A673 (cell line): ENCODE results near the gene SPTLC3.

Experiments used
- CTCF ChIP-seq: fragments of 300-800, 200-600 bp; sonication (generic); conservative IDR thresholded peaks from 2 replicates; pipeline ENCODE4 v1.5.1; 2017; ENCODE audit warnings: low read depth, mild to moderate bottlenecking, antibody characterized with exemption, low read length, moderate library complexity, mixed read lengths
- EZH2 ChIP-seq: fragments of 200-600 bp; sonication (generic); IDR thresholded peaks from 2 replicates; pipeline ENCODE4 v1.6.1; 2017; ENCODE audit warnings: borderline replicate concordance, low read depth, mild to moderate bottlenecking, mixed read lengths, antibody characterized with exemption, low read length; ENCODE audit not compliant: poor library complexity, severe bottlenecking

- TF ChIP-seq CTCF (no peak), EZH2 (no peak)
Observed at GRCh38 chr20:12965870-12966251, 42.9 kb upstream of the SPTLC3 start.
